PFSK-1 (cell line): ENCODE measurements around the gene LITAF.

Experiments used
- FOXP2 ChIP-seq: optimal IDR thresholded peaks from 2 replicates; pipeline ENCODE3; 2011; ENCODE audit warnings: borderline replicate concordance, control low read depth, inconsistent platforms; ENCODE audit not compliant: insufficient read depth; ENCODE audit errors: extremely low read length, extremely low read depth
- POLR2AphosphoS5 ChIP-seq: IDR thresholded peaks from 2 replicates; pipeline ENCODE4 v1.6.1; 2012; ENCODE audit warnings: low read depth, mild to moderate bottlenecking, control low read depth, low read length, moderate library complexity
- SIN3A ChIP-seq: IDR thresholded peaks from 2 replicates; pipeline ENCODE4 v1.6.1; 2012; ENCODE audit warnings: mild to moderate bottlenecking, low read length, moderate library complexity, borderline replicate concordance; ENCODE audit not compliant: insufficient read depth
- TAF1 ChIP-seq: IDR thresholded peaks from 2 replicates; pipeline ENCODE4 v1.6.1; 2012; ENCODE audit warnings: low read length, control low read depth, borderline replicate concordance; ENCODE audit not compliant: insufficient read depth
- TF ChIP-seq, protein P1 (sequence below), 2 experiments: IDR thresholded peaks; 2 replicates each; pipeline versions ENCODE4 v1.6.1 to v1.8.0; 2011 to 2012; ENCODE audit warnings: low read depth in 2 of 2, low read length in 2 of 2, control low read depth in 1 of 2, inconsistent platforms in 1 of 2, mild to moderate bottlenecking in 1 of 2, moderate library complexity in 1 of 2; ENCODE audit not compliant: insufficient read depth in 1 of 2

LITAF gene

DNA sequence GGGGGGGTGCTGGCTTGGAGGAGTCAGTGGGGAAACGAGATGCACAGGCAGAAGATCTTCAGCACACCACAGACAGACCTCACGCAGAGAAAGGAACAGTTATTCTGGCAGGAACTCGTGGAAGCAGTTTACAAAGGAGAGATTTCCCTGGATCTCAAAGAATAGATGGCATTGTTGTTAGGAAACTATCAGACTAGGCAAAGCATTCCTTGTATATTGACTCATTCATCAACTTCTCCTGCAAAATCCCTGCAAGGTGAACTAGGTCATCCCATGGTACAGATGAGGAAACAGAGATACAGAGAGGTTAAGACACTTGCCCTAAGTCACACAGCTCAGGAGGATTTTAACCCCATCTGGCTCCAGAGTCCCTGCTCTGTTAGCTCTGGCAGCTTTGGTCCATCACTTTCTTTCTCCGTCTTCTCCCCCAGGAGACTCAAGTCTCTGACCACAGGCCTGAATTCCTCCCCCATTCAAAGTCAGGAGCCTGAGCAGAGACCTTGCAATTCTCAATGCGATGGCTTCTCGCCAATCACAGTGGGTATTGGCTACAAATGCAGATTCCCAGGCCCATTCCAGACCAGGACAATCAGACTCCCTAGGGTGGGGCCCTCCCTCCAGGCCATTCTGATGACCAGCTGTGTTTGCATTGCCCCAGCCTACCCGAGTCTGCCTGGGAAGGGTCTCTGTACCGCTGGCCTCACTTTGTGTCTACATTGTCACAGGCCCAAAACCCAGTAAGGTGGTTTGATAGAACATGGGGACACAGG is 56.4 kb downstream of the LITAF start:
- no peak for TF ChIP-seq TAF1
- no peak for TF ChIP-seq FOXP2
- TF ChIP-seq POLR2AphosphoS5 = no peak
- no peak for TF ChIP-seq SIN3A
- TF ChIP-seq, protein P1, sequence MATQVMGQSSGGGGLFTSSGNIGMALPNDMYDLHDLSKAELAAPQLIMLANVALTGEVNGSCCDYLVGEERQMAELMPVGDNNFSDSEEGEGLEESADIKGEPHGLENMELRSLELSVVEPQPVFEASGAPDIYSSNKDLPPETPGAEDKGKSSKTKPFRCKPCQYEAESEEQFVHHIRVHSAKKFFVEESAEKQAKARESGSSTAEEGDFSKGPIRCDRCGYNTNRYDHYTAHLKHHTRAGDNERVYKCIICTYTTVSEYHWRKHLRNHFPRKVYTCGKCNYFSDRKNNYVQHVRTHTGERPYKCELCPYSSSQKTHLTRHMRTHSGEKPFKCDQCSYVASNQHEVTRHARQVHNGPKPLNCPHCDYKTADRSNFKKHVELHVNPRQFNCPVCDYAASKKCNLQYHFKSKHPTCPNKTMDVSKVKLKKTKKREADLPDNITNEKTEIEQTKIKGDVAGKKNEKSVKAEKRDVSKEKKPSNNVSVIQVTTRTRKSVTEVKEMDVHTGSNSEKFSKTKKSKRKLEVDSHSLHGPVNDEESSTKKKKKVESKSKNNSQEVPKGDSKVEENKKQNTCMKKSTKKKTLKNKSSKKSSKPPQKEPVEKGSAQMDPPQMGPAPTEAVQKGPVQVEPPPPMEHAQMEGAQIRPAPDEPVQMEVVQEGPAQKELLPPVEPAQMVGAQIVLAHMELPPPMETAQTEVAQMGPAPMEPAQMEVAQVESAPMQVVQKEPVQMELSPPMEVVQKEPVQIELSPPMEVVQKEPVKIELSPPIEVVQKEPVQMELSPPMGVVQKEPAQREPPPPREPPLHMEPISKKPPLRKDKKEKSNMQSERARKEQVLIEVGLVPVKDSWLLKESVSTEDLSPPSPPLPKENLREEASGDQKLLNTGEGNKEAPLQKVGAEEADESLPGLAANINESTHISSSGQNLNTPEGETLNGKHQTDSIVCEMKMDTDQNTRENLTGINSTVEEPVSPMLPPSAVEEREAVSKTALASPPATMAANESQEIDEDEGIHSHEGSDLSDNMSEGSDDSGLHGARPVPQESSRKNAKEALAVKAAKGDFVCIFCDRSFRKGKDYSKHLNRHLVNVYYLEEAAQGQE (IDR thresholded peaks at IDR 0.05; ENCODE audit: insufficient read depth in 1 of 2, low read depth in 2 of 2, low read length in 2 of 2) = no peak

DNA sequence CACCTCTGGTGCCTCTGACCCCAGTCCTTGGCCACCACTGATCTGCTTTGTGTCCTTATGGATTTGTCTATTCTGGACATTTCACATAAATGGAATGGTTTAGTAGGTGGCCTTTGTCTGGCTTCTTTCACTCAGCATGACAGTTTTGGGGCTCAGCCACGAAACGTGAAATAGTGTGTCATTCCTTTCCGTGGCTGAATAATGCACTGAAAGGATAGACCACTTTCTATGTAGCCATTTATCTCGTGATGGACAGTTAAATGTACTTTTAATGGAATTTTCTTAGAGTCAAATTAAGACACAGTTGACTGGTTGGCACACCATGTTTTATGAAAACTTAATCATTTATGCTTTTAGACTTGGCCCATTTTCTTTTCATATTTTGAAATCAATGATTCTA is 57.4 kb downstream of the LITAF start:
- TF ChIP-seq TAF1 (no peak), POLR2AphosphoS5 (no peak), SIN3A (no peak), FOXP2 (no peak)
- TF ChIP-seq, protein P1 (IDR thresholded peaks at IDR 0.05; ENCODE audit: insufficient read depth in 1 of 2, low read depth in 2 of 2, low read length in 2 of 2) = no peak

DNA sequence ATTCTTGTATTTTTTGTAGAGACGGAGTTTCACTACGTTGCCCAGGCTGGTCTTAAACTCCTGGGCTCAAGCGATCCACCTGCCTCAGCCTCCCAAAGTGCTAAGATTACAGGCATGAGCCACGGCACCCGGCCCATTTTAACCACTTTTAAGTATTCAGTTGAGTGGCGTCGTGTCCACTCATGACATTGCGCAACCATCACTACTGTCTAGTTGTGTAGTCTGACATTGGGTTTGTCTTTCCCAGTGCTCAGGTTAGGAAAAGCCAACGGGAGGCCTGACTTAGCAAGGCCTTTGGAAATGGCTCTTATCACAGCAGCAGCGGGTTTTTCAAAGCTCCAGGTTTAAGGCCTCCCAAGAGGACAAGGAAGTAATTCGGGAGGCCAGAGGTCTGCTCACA is 58.7 kb downstream of the LITAF start:
- TF ChIP-seq SIN3A (no peak), FOXP2 (no peak), POLR2AphosphoS5 (no peak), TAF1 (no peak)
- TF ChIP-seq, protein P1 (IDR thresholded peaks at IDR 0.05; ENCODE audit: insufficient read depth in 1 of 2, low read depth in 2 of 2, low read length in 2 of 2) = no peak

GRCh38 chr16:11526655-11527350 is 59.9 kb downstream of the LITAF start:
- no peak for TF ChIP-seq FOXP2
- no peak for TF ChIP-seq POLR2AphosphoS5
- TF ChIP-seq TAF1 = no peak
- TF ChIP-seq SIN3A = no peak
- TF ChIP-seq, protein P1 (IDR thresholded peaks at IDR 0.05; ENCODE audit: insufficient read depth in 1 of 2, low read depth in 2 of 2, low read length in 2 of 2) = no peak
